GM19395 (cell line): Measurements from ENCODE around the gene EPHA8.

Experiments used
- ATAC-seq: cut with Tn5 transposase; IDR thresholded peaks from one replicate; pipeline ENCODE4 v1.9.1; 2021; ENCODE audit warnings: mild to moderate bottlenecking, moderate library complexity; ENCODE audit not compliant: unreplicated experiment

EPHA8 gene

GRCh38 chr1:22588899-22589422, 25.7 kb downstream of the EPHA8 start:
- no peak for ATAC-seq

- ATAC-seq = no peak
Measured at GRCh38 chr1:22591576-22591975, 28.3 kb downstream of the EPHA8 start.

GRCh38 chr1:22592051-22592450, 28.8 kb downstream of the EPHA8 start:
- ATAC-seq = no peak

- no peak for ATAC-seq
Measured at GRCh38 chr1:22592919-22593790, 29.9 kb downstream of the EPHA8 start.

GRCh38 chr1:22594396-22594795, 31.1 kb downstream of the EPHA8 start:
- ATAC-seq = no peak

- no peak for ATAC-seq
Measured at GRCh38 chr1:22595108-22595507, 31.8 kb downstream of the EPHA8 start.

- no peak for ATAC-seq
Measured at GRCh38 chr1:22597301-22597965, 34.1 kb downstream of the EPHA8 start.

- no peak for ATAC-seq
Measured at GRCh38 chr1:22597996-22598395, 34.7 kb downstream of the EPHA8 start.

GRCh38 chr1:22598736-22599135, 35.4 kb downstream of the EPHA8 start:
- ATAC-seq = no peak

GRCh38 chr1:22600071-22600816, 37.0 kb downstream of the EPHA8 start:
- no peak for ATAC-seq

GRCh38 chr1:22600817-22601605, 37.7 kb downstream of the EPHA8 start:
- ATAC-seq = no peak

- no peak for ATAC-seq
Measured at GRCh38 chr1:22601610-22602009, 38.3 kb downstream of the EPHA8 start.

GRCh38 chr1:22602060-22602740, 38.9 kb downstream of the EPHA8 start:
- no peak for ATAC-seq

GRCh38 chr1:22606161-22606560, 42.9 kb downstream of the EPHA8 start:
- no peak for ATAC-seq

GRCh38 chr1:22607154-22607553, 43.9 kb downstream of the EPHA8 start:
- no peak for ATAC-seq

GRCh38 chr1:22608361-22608760, 45.1 kb downstream of the EPHA8 start:
- ATAC-seq = no peak

- ATAC-seq = no peak
Measured at GRCh38 chr1:22609291-22609690, 46.0 kb downstream of the EPHA8 start.

GRCh38 chr1:22611530-22611947, 48.2 kb downstream of the EPHA8 start:
- no peak for ATAC-seq

- no peak for ATAC-seq
Measured at GRCh38 chr1:22612671-22613571, 49.6 kb downstream of the EPHA8 start.
